Thoracic aorta (tissue), 2 donors: ENCODE data around the gene STKLD1. TPM values are rescaled to one million over a fixed set of nuclear protein-coding genes. Genes with fewer than 3 reads are reported as not detected.

ENCODE experiments used
- ATAC-seq: fragments of 150-250 bp; one replicate; pipeline ENCODE4 v1.8.0; 2017; ENCODE audit warnings: low read depth; ENCODE audit not compliant: insufficient number of reproducible peaks, low FRiP score
- DNase-seq: peaks from one replicate; pipeline ENCODE4 v3.0.0-alpha.2; 2020; ENCODE audit warnings: low spot score
- H3K27ac ChIP-seq, 2 donors: fragments of 200-600 bp; sonication (generic); 1 replicate in 1 of 2; 2 replicates in 1 of 2; pipeline ENCODE4 v1.5.1; 2016; ENCODE audit warnings: mild to moderate bottlenecking in 2 of 2, moderate library complexity in 2 of 2
- H3K27me3 ChIP-seq: fragments of 200-600 bp; sonication (generic); replicated peaks from 2 replicates; pipeline ENCODE4 v1.6.0; 2016; ENCODE audit warnings: mild to moderate bottlenecking; ENCODE audit not compliant: insufficient read depth
- H3K36me3 ChIP-seq: fragments of 200-600 bp; sonication (generic); one replicate; pipeline ENCODE4 v1.5.1; 2016
- H3K4me1 ChIP-seq, 2 donors: fragments of 200-600 bp; sonication (generic); 1 replicate in 1 of 2; 2 replicates in 1 of 2; pipeline versions ENCODE4 v1.5.1 to v1.6.0; 2016; ENCODE audit warnings: low read depth in 2 of 2, mild to moderate bottlenecking in 1 of 2; ENCODE audit not compliant: control insufficient read depth in 1 of 2
- H3K4me3 ChIP-seq: fragments of 200-600 bp; sonication (generic); 2 replicates; pipeline ENCODE4 v1.5.1; 2016; ENCODE audit warnings: mild to moderate bottlenecking
- H3K9me3 ChIP-seq: fragments of 200-600 bp; sonication (generic); 2 replicates; pipeline ENCODE4 v1.5.1; 2016
- CTCF ChIP-seq: fragments of 200-600 bp; sonication (generic); IDR thresholded peaks from one replicate; pipeline ENCODE4 v1.5.1; 2019; ENCODE audit warnings: antibody characterized with exemption
- total RNA-seq, 2 donors: library from RNA; depleted of rRNA; stranded (reverse); fragments of >200 nt; gene quantifications; one replicate each; pipeline versions ENCODE4 v1.1.0 to v1.2.3, GENCODE V29; 2016

The STKLD1 gene
- total RNA-seq, 2 donors from 2014 or later: 0.42 TPM; not detected in 1

- Histone ChIP-seq H3K27ac (no peak overlapping the region), H3K9me3 (no peaks in the 10 kb centered on the region), H3K36me3 (peaks cover 28% of the 10 kb centered on the region), H3K4me3 (no peak overlapping the region), H3K4me1 (peaks cover 15 to 31% of the 10 kb centered on the region in 2 donors), H3K27me3 (no peaks in the 10 kb centered on the region)
- no peak for DNase-seq
- no peak for TF ChIP-seq CTCF
- no peak for ATAC-seq
These were observed 21.4 kb upstream of the STKLD1 start for GRCh38 chr9:133354766-133355165.

- DNase-seq (no peak), ATAC-seq (no peak)
- H3K27ac ChIP-seq: peak overlapping the region; percentile 56 to 58
These were observed 20.2 kb upstream of the STKLD1 start for GRCh38 chr9:133355881-133356357.

GRCh38 chr9:133356391-133357091 lies 19.6 kb upstream of the STKLD1 start, which contains the start of the genes SURF1 and SURF2:
Gene SURF1 (minus strand): TSS chr9:133356487. CDS start chr9:133356453, 34 bp downstream.
Gene SURF2 (plus strand): TSS chr9:133356550. CDS start chr9:133356593, 43 bp downstream.
- Histone ChIP-seq H3K4me3 (peak within 1 kb of the TSS; percentile 88), H3K9me3 (no peaks in the 10 kb centered on the region), H3K36me3 (peaks cover 10% of the 10 kb centered on the region), H3K27ac (peak within 1 kb of the TSS; percentile 56 to 58), H3K27me3 (no peaks in the 10 kb centered on the region), H3K4me1 (peaks cover 15 to 28% of the 10 kb centered on the region in 2 donors)
- TF ChIP-seq CTCF: no peak
- DNase-seq: peak; percentile 45
- peak; percentile 39 for ATAC-seq

More at GRCh38 chr9:133355881-133356357, 20.2 kb upstream of the STKLD1 start:
- Histone ChIP-seq H3K4me3 (peak overlapping the region; percentile 88), H3K4me1 (peaks cover 15 to 28% of the 10 kb centered on the region in 2 donors), H3K36me3 (peaks cover 16% of the 10 kb centered on the region), H3K27me3 (no peaks in the 10 kb centered on the region), H3K9me3 (no peaks in the 10 kb centered on the region)
- no peak for TF ChIP-seq CTCF

GRCh38 chr9:133357656-133358055 lies 18.5 kb upstream of the STKLD1 start:
- TF ChIP-seq CTCF: no peak
- DNase-seq (no peak), ATAC-seq (no peak)
- H3K27ac ChIP-seq: no peak overlapping the region
- peaks cover 2% of the 10 kb centered on the region for H3K36me3 ChIP-seq
- H3K4me3 ChIP-seq: no peak overlapping the region
- peaks cover 15 to 28% of the 10 kb centered on the region in 2 donors for H3K4me1 ChIP-seq
- no peaks in the 10 kb centered on the region for H3K27me3 ChIP-seq
- no peaks in the 10 kb centered on the region for H3K9me3 ChIP-seq

GRCh38 chr9:133359399-133360175 lies 16.6 kb upstream of the STKLD1 start:
- no peak for DNase-seq
- TF ChIP-seq CTCF: no peak
- Histone ChIP-seq H3K4me3 (no peak overlapping the region), H3K27ac (no peak overlapping the region), H3K9me3 (no peaks in the 10 kb centered on the region), H3K36me3 (peaks cover 19% of the 10 kb centered on the region), H3K27me3 (no peaks in the 10 kb centered on the region), H3K4me1 (peaks cover 15 to 26% of the 10 kb centered on the region in 2 donors)
- no peak for ATAC-seq
